ENCODE data around the gene PAK1IP1. TPM values are rescaled to one million over a fixed set of nuclear protein-coding genes. Genes with fewer than 3 reads are reported as not detected.

PAK1IP1 gene
- polyA plus RNA-seq, 1 donor from 2014 or later, result 30.4 TPM

GRCh38 chr6:10678456-10678855 is 16.3 kb upstream of the PAK1IP1 start:
- H3K4me2 ChIP-seq (ENCODE audit: low read length), result no peak overlapping the region
- no peak overlapping the region for H2AFZ ChIP-seq (ENCODE audit: low read depth, low read length)
- no peak overlapping the region for H3K27ac ChIP-seq (ENCODE audit: low read length)
- no peak overlapping the region for H3K4me3 ChIP-seq (ENCODE audit: low read length)
- H3K36me3 ChIP-seq (ENCODE audit: insufficient read depth, low read length), result no peaks in the 10 kb centered on the region
- no peak for TF ChIP-seq EZH2 (IDR thresholded peaks at IDR 0.05; ENCODE audit: borderline replicate concordance, insufficient read depth, low read length, poor library complexity, severe bottlenecking)
- TF ChIP-seq POLR2AphosphoS5 (IDR thresholded peaks at IDR 0.05), result no peak
- no peaks in the 10 kb centered on the region for H3K9me2 ChIP-seq (ENCODE audit: insufficient read depth, low read length)
- H3K9ac ChIP-seq (ENCODE audit: low read length), result no peak overlapping the region
- no peaks in the 10 kb centered on the region for H3K79me2 ChIP-seq (replicated peaks; ENCODE audit: insufficient read depth, low read length)
- no peaks in the 10 kb centered on the region for H3K27me3 ChIP-seq (ENCODE audit: insufficient read depth, low read depth, low read length)
- H4K20me1 ChIP-seq (ENCODE audit: insufficient read depth), result no peaks in the 10 kb centered on the region
- no peaks in the 10 kb centered on the region for H3F3A ChIP-seq (ENCODE audit: insufficient read depth, low read length, poor library complexity, severe bottlenecking)
- H3K9me3 ChIP-seq (ENCODE audit: low read length), result no peaks in the 10 kb centered on the region

DNA sequence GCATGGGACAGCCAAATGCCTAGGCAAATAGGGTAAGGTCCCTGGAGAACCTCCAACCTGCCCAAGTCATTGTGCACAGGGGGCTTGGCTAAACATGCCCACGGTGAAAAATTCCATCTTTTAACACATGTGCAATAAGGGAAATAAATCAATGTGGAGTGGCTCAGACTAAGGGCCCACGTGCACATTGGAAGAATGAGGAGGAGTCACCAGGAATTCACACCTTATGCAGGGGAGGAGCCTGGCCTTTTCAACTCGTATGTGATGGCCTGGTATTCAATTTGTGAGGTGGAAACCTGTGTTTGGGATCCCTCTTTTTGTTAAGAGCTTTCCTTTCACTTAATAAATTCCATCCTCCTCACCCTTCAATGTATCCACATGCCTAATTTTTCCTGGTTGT is 13.0 kb upstream of the PAK1IP1 start:
- no peak overlapping the region for H3K4me2 ChIP-seq (ENCODE audit: low read length)
- H4K20me1 ChIP-seq (ENCODE audit: insufficient read depth), result no peaks in the 10 kb centered on the region
- H3K9ac ChIP-seq (ENCODE audit: low read length), result no peak overlapping the region
- H3K27ac ChIP-seq (ENCODE audit: low read length), result no peak overlapping the region
- H3F3A ChIP-seq (ENCODE audit: insufficient read depth, low read length, poor library complexity, severe bottlenecking), result no peaks in the 10 kb centered on the region
- H3K9me3 ChIP-seq (ENCODE audit: low read length), result no peaks in the 10 kb centered on the region
- TF ChIP-seq CTCF (IDR thresholded peaks at IDR 0.05; ENCODE audit: poor library complexity, severe bottlenecking), result no peak
- TF ChIP-seq MXI1 (conservative IDR thresholded peaks at IDR 0.05; ENCODE audit: poor library complexity, severe bottlenecking), result no peak
- no peak for TF ChIP-seq RAD21 (conservative IDR thresholded peaks at IDR 0.05)
- no peak for TF ChIP-seq EP300 (conservative IDR thresholded peaks at IDR 0.05; ENCODE audit: poor library complexity, severe bottlenecking)
- no peak for TF ChIP-seq POLR2AphosphoS5 (IDR thresholded peaks at IDR 0.05)
- H3K27me3 ChIP-seq (ENCODE audit: insufficient read depth, low read depth, low read length), result no peaks in the 10 kb centered on the region
- no peaks in the 10 kb centered on the region for H3K79me2 ChIP-seq (replicated peaks; ENCODE audit: insufficient read depth, low read length)
- H3K4me3 ChIP-seq (ENCODE audit: low read length), result no peak overlapping the region
- H2AFZ ChIP-seq (ENCODE audit: low read depth, low read length), result no peak overlapping the region
- H3K9me2 ChIP-seq (ENCODE audit: insufficient read depth, low read length), result no peaks in the 10 kb centered on the region
- H3K36me3 ChIP-seq (ENCODE audit: insufficient read depth, low read length), result no peaks in the 10 kb centered on the region

GRCh38 chr6:10682355-10682988 is 12.3 kb upstream of the PAK1IP1 start:
- Histone ChIP-seq H4K20me1 (ENCODE audit: insufficient read depth) (no peaks in the 10 kb centered on the region), H3K79me2 (replicated peaks; ENCODE audit: insufficient read depth, low read length) (no peaks in the 10 kb centered on the region), H3K9ac (ENCODE audit: low read length) (no peak overlapping the region), H3K27ac (ENCODE audit: low read length) (no peak overlapping the region), H3K4me2 (ENCODE audit: low read length) (no peak overlapping the region), H3K9me2 (ENCODE audit: insufficient read depth, low read length) (no peaks in the 10 kb centered on the region), H3K27me3 (ENCODE audit: insufficient read depth, low read depth, low read length) (no peaks in the 10 kb centered on the region), H3F3A (ENCODE audit: insufficient read depth, low read length, poor library complexity, severe bottlenecking) (no peaks in the 10 kb centered on the region), H3K36me3 (ENCODE audit: insufficient read depth, low read length) (no peaks in the 10 kb centered on the region), H3K4me3 (ENCODE audit: low read length) (no peak overlapping the region), H2AFZ (ENCODE audit: low read depth, low read length) (no peak overlapping the region), H3K9me3 (ENCODE audit: low read length) (no peaks in the 10 kb centered on the region)
- TF ChIP-seq CTCF (IDR thresholded peaks at IDR 0.05; ENCODE audit: poor library complexity, severe bottlenecking), result no peak
- TF ChIP-seq EP300 (conservative IDR thresholded peaks at IDR 0.05; ENCODE audit: poor library complexity, severe bottlenecking), result no peak
- no peak for TF ChIP-seq SMC3 (conservative IDR thresholded peaks at IDR 0.05; ENCODE audit: poor library complexity)
- TF ChIP-seq POLR2AphosphoS5 (IDR thresholded peaks at IDR 0.05), result no peak
- no peak for TF ChIP-seq MXI1 (conservative IDR thresholded peaks at IDR 0.05; ENCODE audit: poor library complexity, severe bottlenecking)
- no peak for TF ChIP-seq REST (IDR thresholded peaks at IDR 0.05; ENCODE audit: borderline replicate concordance)
- no peak for TF ChIP-seq RAD21 (conservative IDR thresholded peaks at IDR 0.05)
- TF ChIP-seq EZH2 (IDR thresholded peaks at IDR 0.05; ENCODE audit: borderline replicate concordance, insufficient read depth, low read length, poor library complexity, severe bottlenecking), result no peak
- TF ChIP-seq TAF1 (IDR thresholded peaks at IDR 0.05; ENCODE audit: low read depth), result no peak

All from neural cell (in vitro differentiated cells).